Fibroblast of mammary gland (primary cell): ENCODE results near the gene BCL10.

Source experiments
- DNase-seq: peaks from one replicate; pipeline ENCODE4 v3.0.0-alpha.2; 2010; ENCODE audit warnings: low read depth
- H3K4me3 ChIP-seq: 2 replicates; pipeline ENCODE4 v1.5.1; 2011; ENCODE audit warnings: low read depth, mild to moderate bottlenecking, low read length, moderate library complexity; ENCODE audit not compliant: control insufficient read depth
- TF ChIP-seq, protein P1 (sequence below): conservative IDR thresholded peaks from 2 replicates; pipeline ENCODE4 v1.5.1; 2011; ENCODE audit warnings: low read depth, low read length, inconsistent platforms; ENCODE audit not compliant: control insufficient read depth, insufficient read depth

The BCL10 gene

GRCh38 chr1:85220756-85221201, 55.7 kb downstream of the BCL10 start:
- DNase-seq, result no peak
- TF ChIP-seq, protein P1, sequence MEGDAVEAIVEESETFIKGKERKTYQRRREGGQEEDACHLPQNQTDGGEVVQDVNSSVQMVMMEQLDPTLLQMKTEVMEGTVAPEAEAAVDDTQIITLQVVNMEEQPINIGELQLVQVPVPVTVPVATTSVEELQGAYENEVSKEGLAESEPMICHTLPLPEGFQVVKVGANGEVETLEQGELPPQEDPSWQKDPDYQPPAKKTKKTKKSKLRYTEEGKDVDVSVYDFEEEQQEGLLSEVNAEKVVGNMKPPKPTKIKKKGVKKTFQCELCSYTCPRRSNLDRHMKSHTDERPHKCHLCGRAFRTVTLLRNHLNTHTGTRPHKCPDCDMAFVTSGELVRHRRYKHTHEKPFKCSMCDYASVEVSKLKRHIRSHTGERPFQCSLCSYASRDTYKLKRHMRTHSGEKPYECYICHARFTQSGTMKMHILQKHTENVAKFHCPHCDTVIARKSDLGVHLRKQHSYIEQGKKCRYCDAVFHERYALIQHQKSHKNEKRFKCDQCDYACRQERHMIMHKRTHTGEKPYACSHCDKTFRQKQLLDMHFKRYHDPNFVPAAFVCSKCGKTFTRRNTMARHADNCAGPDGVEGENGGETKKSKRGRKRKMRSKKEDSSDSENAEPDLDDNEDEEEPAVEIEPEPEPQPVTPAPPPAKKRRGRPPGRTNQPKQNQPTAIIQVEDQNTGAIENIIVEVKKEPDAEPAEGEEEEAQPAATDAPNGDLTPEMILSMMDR, result no peak
- no peak overlapping the region for H3K4me3 ChIP-seq

DNA sequence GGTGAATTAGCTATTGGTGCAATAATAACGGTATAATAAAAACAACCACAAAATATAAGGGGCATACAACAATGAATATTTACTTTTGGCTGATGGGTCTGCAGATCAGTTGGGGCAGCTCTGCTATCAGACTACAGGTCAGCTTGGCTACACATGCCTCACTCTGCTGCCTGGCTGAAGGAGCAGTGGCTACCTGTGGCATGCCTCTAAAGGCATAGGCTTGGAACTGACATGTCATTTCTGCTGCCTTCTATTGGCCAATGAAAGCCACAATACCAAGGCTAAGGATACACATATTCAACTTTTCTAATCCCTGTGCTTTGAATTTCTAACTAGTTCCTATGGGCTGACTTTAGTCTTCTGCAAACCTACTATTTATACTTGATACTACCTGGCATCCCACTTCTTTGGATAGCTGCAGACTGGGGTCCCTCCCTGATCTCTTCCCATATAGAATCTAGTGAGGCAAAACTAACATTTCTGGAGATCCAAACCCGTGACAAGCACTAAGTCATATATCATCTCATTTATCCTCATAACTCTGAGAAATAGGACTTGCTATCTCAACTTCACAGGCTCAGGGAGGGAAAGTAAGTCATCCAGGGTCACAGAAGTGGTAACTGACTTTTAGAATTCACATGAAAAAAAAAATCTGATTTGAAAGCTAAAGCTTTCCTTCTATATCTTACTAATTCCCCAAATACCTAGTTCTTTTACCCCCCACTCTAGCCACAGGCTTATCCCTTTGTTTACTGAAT, 56.4 kb downstream of the BCL10 start:
- H3K4me3 ChIP-seq, result no peak overlapping the region
- TF ChIP-seq, protein P1, result no peak
- DNase-seq, result no peak

- TF ChIP-seq, protein P1, result no peak
- H3K4me3 ChIP-seq, result no peak overlapping the region
- no peak for DNase-seq
These were observed 59.7 kb downstream of the BCL10 start for GRCh38 chr1:85216697-85217096.
